ENCODE data around the gene FNDC3B.

DNA sequence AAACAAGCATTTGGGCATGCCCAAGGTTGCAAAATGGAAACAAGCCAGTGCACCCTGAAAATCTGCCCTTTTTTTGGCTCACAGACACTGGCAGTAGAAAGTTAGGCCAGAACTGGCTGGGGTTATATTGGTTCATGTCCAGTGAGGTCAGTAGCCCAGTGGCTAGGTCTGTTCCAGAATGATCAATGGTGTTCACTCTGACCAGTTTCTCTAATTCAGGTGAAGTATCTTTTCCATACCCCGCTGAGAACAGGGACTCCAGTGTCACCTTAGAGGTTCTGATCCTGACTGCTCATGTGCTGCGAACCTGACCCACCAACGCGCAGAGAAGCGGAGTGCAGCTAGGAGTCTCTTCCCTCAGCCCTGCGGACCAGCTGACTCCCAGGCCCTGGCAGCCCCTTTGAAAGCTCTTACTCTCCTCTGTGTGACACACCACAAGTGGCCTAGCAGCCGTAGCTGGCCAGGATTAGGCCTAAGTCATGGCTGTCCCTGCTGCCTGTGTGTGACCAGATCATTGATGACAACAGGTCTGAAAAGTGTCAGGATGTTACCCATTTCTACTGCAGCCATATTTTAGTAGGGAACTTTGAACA is 285.3 kb downstream of the FNDC3B start:
- TF ChIP-seq TAF1 (IDR thresholded peaks at IDR 0.05; ENCODE audit: borderline replicate concordance, insufficient read depth, low read length) (no peak), SIN3A (IDR thresholded peaks at IDR 0.05; ENCODE audit: borderline replicate concordance, insufficient read depth, low read length) (no peak)

Data from PFSK-1 (cell line).